Right cardiac atrium (tissue), 5 donors: ENCODE measurements around the gene SNHG17. TPM values are rescaled to one million over a fixed set of nuclear protein-coding genes. Genes with fewer than 3 reads are reported as not detected.
A peak's percentile ranks its signal among the peaks of the same experiment; 100 is the strongest.

ENCODE experiments used
- ATAC-seq, 2 donors: fragments of 200-7000 bp; cut with Tn5 transposase; one replicate each; pipeline versions ENCODE4 v1.8.0 to v1.9.1; 2020; ENCODE audit warnings: moderate library complexity in 2 of 2, mild to moderate bottlenecking in 1 of 2
- DNase-seq, 3 donors: peaks; one replicate each; pipeline ENCODE4 v3.0.0-alpha.2; 2020
- H3K27ac ChIP-seq: one replicate; pipeline ENCODE4 v1.5.1; 2013; ENCODE audit warnings: mild to moderate bottlenecking, low read length, control low read depth, moderate library complexity
- H3K27me3 ChIP-seq: one replicate; pipeline ENCODE4 v1.6.1; 2013; ENCODE audit not compliant: control insufficient read depth, insufficient read depth
- H3K4me1 ChIP-seq: one replicate; pipeline ENCODE4 v1.6.1; 2013; ENCODE audit warnings: low read length; ENCODE audit not compliant: control insufficient read depth, insufficient read depth
- H3K4me3 ChIP-seq: one replicate; pipeline ENCODE4 v1.5.1; 2013; ENCODE audit warnings: low read length, control low read depth
- H3K9me3 ChIP-seq: one replicate; pipeline ENCODE4 v1.6.1; 2013; ENCODE audit warnings: low read length; ENCODE audit not compliant: control insufficient read depth
- WGBS: extraction: QIAGEN DNeasy Blood & Tissue Kit; methylation state at CpG from one replicate; pipeline ENCODE4 v1.1.7; 2013; 5-methylcytosine and 5-hydroxymethylcytosine counted together
- intact Hi-C, 4 donors: fragments of 100-400 bp; cut with DNase I; formaldehyde crosslinking; loops; one replicate each; pipeline versions ENCODE4 v1.11.0 to v1.14.0; 2022 to 2023
- polyA plus RNA-seq: library from polyadenylated mRNA; stranded (reverse); fragments of 200-250 nt; gene quantifications from one replicate; pipeline ENCODE4 v1.2.3, GENCODE V29; 2013
- total RNA-seq, 4 donors: library from RNA; stranded (reverse); fragmentation: NEBNext Ultra II Directional; extraction: Animal tissue kit (Norgen Biotek cat#: 25700); gene quantifications; one replicate each; pipeline ENCODE4 v1.2.1, GENCODE V29; 2021
- donor health status: healthy with polysubstance abuse.
- donor health status: DM: no; HTN: yes; CAD: no.
- donor health status: DM: no; HTN: no; CAD: no.
- donor health status: DM: no; HTN: yes; CAD: no; lungs with severe emphysema.
- donor health status: DM: yes; HTN: yes; CAD: no.

SNHG17 gene
- total and polyA plus RNA-seq, 5 donors = 8.1 to 36.8 (median 8.6) TPM

DNA sequence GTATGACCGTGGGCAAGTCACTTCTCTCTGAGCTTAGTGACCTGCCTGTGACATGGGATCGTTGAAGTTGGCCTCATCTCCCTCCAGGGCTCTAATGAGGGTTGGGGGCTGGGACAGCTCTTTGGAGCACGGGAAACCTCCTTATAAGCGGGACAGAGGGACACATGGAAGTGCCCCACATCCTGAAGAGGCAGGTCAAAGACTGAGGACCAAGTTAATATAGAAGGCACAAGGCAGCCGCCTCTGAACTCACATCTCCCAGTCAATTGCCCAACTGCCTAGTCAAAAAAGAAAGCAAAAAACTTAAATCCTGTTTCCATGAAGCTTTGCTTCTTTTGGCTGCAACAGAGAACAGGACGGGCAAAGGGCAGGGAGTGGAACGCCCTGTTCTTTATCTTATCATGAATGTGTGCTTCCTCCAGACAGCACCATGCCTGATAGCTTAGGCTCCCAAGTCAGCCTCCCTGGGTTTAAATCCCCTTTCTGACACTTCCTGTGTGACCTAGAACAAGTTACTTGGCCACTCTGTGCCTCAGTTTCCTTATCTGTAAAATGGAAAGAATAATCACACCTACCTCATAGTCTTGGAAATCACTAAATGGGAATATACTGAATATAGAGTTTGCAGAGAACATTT lies 61.8 kb downstream of the SNHG17 start:
- ATAC-seq (peak; percentile 93 to 97), DNase-seq (peak; percentile 40 to 66 (median 59))
- H3K27ac ChIP-seq = peak overlapping the region; percentile 91

GRCh38 chr20:38372806-38373205 lies 62.3 kb downstream of the SNHG17 start:
- ATAC-seq = peak; percentile 40 to 47
- peak overlapping the region; percentile 91 for H3K27ac ChIP-seq

More for the DNA sequence above, 61.8 kb downstream of the SNHG17 start:
- no peaks in the 10 kb centered on the region for H3K27me3 ChIP-seq
- peaks cover 5% of the 10 kb centered on the region for H3K4me1 ChIP-seq
- no peaks in the 10 kb centered on the region for H3K9me3 ChIP-seq
- WGBS = 35% methylated on average over 7 of the region's 7 CpGs
- intact Hi-C loops = no loop called here
- H3K4me3 ChIP-seq = no peak overlapping the region

More at GRCh38 chr20:38372806-38373205, 62.3 kb downstream of the SNHG17 start:
- intact Hi-C loops = no loop called here
- no peaks in the 10 kb centered on the region for H3K27me3 ChIP-seq
- no peak for DNase-seq
- H3K4me3 ChIP-seq = no peak overlapping the region
- WGBS = 42% methylated on average over 5 of the region's 5 CpGs
- no peaks in the 10 kb centered on the region for H3K9me3 ChIP-seq
- H3K4me1 ChIP-seq = peaks cover 5% of the 10 kb centered on the region

Other genes with a start within 250 kb of the SNHG17 start
- gene KIAA1755, start 174.6 kb downstream of the SNHG17 start, total RNA-seq = 10 to 100 TPM; 13.6 to 18.7 (median 17.5) TPM
- 5.8 TPM for gene KIAA1755, start 174.6 kb downstream of the SNHG17 start, polyA plus RNA-seq
- gene BPI, start 131.2 kb downstream of the SNHG17 start, total RNA-seq = under 1 TPM; 0.20 to 0.71 (median 0.29) TPM
- gene BPI, start 131.2 kb downstream of the SNHG17 start, polyA plus RNA-seq = 0.07 TPM
- gene LBP, start 88.8 kb downstream of the SNHG17 start, total RNA-seq = 1 to 10 TPM in 3 of 4 donors, under 1 TPM in 1; 0.42 to 6.3 (median 2.1) TPM
- 0.84 TPM for gene LBP, start 88.8 kb downstream of the SNHG17 start, polyA plus RNA-seq
- gene RALGAPB, start 37.5 kb upstream of the SNHG17 start, total RNA-seq = 10 to 100 TPM; 21.2 to 26.9 (median 23.5) TPM
- 8.3 TPM for gene RALGAPB, start 37.5 kb upstream of the SNHG17 start, polyA plus RNA-seq
- gene ADIG, start 145.9 kb upstream of the SNHG17 start, total RNA-seq = not detected
- gene ADIG, start 145.9 kb upstream of the SNHG17 start, polyA plus RNA-seq = not detected
- not detected for gene ARHGAP40, start 166.5 kb upstream of the SNHG17 start, total RNA-seq
- not detected for gene ARHGAP40, start 166.5 kb upstream of the SNHG17 start, polyA plus RNA-seq